SHP77 treated with DMSO at 0.1 percent for 48 hours (cell line): Measurements from ENCODE around the gene POLR1A.
"Not testable (repeated sequence)": the region's sequence is repeated elsewhere in the genome, so short reads cannot be mapped to it uniquely, and the experiment has no call there.

Experiments
- DNase-seq: peaks from one replicate; lab custom pipeline; 2025; lab: John Stamatoyannopoulos, UW

Gene POLR1A

DNA sequence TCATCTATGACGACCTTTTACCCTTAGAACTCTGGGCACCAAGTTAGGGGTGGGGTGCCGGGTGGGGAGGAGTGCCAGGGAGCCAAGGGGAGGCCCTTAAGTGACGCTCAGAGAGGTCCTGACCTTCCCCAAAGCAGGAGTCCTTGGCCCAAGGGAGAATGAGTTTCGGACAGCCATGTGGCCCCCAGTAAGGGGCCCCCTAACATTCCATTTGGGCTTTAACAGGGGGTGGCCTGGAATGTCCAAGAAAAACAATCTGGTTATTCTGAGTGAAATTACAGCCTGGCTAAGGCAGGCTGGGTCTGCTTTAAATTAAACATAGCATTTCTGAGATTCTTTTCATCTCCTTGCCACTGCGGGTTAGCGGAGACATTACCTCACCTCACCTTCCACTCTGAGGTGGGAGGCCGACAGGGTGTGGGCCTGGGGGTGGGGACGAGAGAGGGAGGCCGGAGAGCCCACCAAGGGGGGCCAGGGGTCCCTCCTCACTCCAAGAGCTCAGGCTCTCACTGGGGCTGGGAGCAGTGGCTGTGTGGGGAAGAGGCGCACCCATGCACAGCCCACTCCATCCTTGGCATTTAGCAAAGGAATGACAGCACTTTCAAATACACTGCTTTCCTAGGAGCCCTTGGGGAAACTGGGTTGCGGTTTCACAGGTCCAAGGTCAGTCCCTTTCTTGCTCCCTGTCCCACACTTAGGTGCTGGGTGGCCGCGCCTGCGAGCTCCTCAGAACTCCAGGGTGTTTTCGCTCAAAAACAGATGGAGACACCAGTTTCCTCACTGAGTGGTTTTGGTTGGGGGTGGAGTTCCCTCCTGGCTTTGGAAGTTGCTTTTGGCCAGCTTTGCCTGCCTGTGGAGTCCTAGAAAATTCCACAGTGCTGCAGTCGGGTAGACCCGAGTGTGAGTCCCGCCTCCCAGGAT lies 107.4 kb downstream of the POLR1A start:
- DNase-seq, result no peak

DNA sequence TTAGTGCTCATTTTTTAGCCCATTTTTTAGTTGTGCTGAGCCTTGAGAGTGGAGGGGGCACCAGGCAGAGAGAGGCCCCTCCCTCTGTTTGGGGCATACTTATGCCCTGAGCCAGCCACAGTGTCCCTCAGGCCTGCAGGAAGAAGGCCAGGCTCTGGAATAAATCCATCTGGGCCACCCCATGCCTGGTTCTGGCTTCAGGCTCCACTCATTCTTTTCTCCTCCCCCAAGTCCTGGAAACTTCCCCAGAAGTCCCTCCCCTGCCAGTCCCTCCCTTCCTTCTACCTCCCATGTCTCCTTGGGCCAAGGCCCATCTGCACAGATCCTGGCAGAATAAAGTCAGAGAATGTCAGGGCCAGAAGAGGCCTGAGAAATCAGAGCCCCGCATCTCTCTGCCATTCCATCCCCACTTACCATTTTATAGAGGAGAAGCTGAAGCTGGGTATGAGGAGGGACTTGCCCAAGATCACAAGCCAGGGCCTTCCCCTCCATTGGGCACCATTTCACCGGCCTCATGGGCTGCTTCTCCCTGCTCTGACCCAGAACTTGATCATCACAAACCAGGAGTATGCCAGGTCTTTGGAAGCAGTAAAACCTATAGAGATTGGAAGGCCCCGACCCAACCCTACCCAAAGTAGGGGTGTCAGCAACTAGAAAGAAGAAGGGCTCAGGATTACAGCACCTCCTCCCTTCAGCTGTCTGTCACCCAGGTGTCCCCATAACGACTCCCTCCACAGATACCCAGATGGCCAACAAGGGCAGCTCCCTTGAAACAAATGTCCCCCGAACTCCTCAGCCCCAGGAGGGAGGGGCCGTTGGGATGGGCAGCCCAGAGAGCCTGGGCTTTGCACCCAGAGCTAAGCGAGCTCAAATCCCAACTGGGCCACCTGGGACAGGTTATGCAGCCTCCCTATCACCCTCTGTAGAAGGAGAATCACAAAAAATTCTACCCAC lies 108.4 kb downstream of the POLR1A start:
- no peak for DNase-seq

DNA sequence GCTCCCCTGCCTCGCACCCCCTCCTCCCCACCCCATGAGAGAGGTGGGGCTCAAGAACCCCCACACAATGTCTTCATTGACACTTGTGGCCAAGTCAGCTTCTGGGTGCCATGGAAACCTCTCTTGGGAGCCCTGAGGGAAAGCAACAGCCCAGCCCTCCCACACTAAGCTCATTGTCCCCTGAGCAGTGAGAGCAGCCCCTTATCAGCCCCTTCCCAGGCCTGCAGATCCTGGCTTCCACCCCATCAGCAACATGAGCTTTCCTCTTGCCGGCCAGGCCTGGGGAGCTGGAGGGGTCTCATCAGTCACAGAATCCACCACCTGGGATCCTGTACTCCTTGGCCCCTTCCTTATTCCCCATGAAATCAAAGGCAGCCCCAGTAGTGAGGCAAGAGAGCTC lies 109.1 kb downstream of the POLR1A start:
- no peak for DNase-seq

DNA sequence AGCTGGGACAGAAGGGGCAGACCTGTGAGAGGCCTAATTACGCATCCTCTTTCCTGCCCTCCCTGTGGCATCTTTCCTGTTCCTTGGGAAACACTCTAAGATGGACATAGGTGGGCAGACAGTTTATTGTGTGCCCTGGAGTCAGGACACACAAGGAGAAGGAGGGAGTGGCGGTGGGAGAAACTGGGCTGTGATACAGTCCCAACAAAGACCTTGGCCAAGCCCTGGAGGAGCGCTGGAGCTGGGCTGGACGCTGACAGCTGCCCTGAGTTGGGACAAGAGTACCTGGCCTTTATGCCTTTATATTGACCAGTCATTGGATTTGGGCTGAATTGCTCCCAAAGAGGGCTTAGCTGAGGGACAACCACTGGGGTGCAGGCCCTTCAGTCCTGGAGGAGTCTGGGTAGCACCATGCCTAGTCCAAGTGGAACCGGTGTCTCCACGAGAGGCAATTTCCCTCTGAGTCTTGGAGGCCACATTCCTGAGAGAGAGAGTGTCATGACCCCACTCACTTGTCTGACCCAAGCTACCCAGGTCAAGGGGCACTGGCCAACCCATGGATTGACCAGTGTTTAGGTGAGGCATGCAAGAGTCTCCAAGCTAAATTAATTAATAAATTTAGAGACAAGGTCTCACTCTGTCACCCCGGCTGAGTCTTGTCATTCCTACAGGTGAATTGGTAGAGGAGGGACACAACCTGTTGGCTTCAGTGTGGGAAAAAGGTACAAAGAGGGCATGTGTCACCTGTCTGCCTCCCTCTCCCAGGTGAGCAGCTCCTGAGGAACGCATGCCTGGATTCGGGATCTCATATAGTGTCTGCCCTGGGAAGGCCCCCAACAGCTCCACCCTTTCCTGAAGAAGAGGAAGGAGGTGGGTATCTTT lies 109.8 kb downstream of the POLR1A start:
- DNase-seq, result no peak

DNA sequence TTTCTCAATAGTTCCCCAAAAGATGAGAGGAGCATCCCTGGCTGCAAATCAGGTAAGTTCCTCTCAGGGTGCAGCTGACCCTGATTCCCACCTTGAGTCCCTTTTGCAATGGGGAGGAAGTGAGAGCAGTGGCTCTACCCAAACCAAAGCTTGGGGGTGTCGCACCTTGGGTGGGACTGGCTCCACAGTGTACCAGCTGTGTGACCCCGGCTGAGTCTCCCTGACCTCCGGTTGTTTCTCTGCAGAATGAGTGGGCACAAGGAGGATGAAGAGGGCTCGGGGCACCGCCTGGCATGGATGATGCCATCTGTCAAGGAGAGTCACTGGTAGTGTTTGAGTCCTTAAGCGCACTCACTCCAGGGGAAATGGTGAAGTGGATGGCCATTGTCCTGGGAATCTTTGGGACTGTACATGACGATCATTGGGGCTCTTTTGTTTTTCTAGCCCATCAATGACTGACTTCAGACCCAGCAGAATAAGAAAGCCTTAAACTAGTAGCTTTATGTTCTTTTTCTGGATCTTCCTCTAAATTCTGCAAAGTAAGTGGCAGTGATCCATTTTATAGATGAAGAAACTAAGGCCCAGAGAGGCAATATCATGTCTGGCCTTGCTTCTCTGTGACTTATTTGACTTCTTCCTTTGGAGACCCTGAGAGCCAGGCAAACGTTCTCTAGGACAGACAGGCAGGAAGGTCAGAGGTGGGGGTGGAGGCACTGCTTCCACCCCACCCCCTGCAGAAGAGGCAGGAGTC lies 110.6 kb downstream of the POLR1A start:
- no peak for DNase-seq

DNA sequence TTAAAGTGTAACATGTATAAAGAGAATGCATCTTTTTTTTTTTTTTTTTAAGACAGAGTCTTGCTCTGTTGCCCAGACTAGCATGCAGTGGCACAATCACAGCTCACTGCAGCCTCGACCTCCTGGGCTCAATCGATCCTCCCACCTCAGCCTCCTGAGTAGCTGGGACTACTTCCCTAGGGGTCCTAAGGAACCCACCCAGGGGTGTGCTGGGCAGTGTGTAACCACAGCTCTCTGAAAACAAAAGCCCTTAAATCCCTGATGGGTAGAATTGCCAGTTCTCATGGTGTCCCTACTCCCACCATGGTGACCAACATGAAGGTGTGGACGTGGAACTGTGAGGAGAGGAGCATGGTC lies 111.3 kb downstream of the POLR1A start:
- DNase-seq, result no peak

DNA sequence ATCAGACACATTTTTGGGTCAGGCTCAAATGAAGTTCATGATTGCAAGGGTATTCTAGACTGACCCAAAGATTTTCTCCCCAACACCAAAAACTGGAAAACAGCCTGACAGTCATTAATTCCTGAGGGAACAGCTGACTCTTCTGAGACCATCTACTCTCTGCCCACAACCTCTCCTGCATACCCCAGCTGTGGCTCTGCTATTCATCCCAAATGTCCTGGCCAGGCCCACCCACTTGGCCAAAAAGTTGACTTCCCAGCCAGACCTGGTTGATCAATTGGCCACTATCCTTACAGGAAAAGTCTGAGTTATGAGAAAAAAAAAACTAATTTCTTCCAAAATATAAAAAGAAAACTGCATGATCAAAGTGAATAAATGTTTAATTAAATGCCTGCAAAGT lies 113.1 kb downstream of the POLR1A start:
- DNase-seq, result no peak

DNA sequence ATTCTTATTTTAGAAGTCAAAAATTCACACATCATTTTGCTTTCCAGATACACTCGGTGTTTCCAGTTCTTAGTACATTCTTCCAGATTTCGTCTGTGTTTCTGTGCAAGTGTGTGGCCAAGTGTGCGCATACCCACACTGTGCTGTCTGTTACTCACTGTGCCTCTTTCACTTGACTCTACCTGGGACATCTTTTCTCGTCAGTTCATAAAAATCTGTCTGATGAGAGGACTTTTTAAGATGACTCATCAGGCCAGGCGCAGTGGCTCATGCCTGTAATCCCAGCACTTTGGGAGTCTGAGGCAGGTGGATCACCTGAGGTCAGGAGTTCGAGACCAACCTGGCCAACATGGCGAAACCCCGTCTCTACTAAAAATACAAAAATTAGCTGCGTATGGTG lies 113.6 kb downstream of the POLR1A start:
- DNase-seq, result not testable (repeated sequence)

DNA sequence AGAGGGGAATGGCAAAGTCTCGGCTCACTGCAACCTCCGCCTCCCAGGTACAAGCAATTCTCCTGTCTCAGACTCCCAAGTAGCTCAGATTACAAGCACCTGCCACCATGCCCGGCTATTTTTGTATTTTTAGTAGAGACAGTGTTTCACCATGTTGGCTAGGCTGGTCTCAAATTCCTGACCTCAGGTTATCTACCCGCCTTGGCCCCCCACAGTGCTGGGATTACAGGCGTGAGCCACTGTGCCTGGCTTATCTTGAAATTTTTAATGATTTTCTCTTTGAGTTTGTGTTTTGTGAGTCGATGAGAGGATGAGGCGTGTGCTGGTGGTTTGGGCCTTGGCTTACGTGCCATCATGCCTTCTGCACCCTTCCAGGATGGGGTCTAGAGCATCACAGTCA lies 115.6 kb downstream of the POLR1A start:
- DNase-seq, result no peak

DNA sequence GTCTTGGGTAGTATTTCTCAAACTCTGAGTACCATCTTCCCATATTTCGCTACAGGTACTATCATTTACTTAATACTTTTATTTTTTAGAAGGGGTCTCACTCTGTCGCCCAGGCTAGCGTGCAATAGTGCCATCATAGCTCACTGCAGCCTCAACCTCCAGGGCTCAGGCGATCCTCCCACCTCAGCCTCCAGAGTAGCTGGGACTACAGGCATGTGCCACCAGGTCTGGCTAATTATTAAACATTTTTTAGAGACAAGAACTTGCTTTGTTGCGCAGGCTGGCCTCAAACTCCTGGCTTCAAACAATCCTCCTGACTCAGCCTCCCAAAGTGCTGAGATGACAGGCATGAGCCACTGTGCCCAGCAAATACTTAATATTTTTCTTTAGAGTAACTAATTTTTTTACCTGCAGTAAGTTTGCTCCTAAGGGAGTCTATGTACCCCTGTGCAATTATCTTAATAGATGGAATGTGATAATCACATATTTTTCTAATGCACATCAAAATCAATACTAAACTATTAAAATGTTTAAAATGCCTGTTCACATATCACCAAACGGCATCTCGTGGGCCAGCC lies 116.3 kb downstream of the POLR1A start:
- no peak for DNase-seq

DNA sequence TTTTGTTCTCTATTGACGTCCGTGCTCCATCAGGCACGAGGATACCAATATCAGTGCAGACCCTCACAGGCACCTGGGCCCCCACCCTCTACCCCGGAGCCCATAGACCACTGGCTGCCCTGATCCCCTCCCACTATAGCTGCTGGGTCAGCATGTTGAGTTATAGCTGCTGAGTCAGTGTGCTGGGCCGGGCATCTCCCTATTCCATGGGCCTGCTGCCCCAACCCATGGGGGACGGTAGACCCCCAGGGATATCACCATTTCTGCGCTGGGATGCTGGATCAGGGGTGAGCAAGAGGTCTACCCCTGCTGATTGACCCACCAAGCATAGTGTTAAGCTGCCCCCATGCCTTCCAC lies 116.8 kb downstream of the POLR1A start:
- DNase-seq, result no peak

DNA sequence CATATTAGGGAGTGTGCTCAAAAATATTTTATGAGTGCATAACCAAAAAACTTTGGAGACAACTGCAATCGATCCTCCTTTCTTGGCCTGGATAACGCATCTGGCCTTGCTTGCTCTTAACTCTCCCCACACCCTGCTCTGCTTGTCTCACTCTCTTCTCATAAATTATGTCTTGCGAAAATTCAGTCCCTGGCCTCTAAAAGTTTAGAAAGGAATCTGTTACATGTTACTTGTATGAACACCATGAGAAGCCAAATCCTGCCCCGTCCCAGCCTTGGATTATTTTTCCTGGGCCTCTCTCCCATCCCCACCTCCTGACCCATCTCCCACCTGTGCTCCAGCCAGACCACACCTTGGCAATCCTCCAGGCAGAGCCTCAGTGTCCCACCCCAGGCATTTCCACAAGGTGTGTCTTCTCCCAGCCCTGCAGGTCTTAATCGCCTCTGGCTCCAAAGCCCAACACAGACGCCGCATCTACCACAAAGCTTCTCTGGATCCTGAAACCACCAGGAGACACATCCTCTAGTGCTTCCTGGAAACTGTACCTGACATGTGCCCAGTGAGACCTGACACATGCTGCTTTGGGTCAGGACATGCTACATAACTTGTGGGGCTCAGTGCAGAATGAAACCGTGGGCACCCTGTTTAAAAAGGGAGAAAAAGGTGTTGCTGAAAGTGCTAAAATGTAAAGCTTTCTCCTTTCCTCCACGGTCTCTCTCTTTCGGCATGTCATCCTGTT lies 117.3 kb downstream of the POLR1A start:
- DNase-seq, result no peak

DNA sequence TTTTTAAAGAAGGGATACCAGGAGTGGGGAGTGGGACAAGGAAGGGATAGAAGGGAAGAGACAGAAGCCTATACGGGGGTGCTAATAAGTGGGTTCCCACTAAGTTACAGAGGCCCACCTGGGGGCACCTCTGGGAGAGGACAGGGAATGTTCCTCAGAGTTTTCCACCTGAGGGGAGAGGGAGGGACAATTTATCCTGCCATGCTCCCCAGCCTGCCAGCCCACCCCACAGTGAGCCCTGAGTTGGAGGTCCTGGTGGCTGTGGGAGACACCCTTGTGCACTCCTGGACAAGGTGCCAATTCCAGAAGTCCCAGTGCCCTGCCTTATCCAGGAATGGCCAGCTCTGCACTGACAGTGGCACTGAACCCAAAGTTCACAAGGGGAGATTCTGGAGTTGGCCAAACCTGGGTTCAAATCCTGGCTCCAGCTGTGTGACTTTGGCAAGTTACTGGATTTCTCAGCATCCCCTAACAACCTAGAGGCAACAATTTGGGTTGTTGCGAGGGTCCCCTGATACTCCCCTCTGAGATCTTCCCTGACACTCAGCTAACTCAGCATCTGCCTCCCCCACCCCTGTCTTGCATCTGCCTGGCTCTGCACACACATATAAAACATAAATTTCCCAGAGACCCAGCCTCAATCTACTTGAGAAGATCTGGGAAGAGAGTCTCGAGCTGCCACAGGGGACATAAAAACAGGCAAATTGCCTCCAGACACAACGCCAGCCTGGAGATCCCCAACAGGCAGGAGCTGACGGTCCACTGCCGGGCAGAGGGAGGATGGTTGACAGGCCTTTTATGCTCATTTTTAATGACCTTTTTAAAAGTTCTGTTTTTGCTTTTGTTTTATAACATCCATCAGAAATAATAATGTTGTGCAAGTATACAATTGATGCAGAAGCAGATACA lies 118.2 kb downstream of the POLR1A start:
- no peak for DNase-seq

DNA sequence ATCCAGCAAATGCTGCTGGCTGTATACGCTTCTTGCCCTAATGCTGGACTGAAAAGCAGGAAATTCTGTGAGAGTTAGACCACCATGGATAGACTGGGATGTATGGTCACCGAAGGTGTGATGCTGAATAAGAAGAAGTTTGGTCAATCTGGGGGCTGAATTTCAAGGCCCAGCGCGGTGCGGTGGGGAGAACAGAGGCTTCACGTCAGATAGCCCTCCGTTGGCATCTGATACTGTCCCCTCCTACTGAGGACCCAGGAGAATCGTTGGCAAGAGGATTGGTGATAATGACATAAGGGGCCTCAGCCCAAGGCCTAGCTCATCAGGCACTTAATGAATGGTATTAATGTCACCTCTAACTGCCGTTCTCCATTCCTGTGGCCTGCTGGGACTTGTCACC lies 119.6 kb downstream of the POLR1A start:
- DNase-seq, result no peak

DNA sequence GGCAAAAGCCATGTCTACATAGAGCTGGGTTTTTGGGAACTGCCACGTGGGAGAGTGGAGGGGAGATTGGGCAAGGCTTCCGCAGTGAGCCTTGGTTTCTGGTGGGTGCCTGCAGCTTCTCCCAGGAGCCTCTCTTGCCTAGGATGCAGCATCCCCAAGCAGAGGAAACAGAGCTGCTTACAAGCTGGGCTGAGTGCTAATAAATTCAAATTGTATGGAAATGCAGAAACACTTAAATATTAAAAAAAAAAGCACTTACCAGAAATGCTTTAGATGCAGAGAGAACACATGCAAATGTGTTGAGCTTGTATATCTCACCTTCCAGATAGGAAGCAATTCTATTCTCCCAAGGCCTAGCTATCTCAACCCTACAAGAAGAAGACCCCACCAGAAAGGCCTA lies 120.9 kb downstream of the POLR1A start:
- DNase-seq, result no peak

DNA sequence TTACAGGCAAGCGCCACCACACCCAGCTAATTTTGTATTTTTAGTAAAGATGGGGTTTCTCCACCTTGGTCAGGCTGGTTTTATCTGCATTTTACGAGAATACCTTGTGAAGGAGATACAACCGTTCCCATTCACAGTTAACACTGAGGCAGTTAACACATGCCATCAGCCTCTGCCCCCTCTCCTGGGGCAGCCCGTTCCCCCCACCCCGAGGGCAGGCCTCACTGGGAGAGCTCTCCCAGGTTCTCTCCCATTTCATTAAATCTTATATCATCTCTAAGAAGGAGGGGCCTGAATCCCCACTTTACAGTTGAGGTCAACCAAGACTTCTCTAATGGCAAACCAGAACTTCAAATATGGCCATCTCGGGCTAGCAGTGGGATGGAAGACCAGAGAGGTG lies 121.9 kb downstream of the POLR1A start:
- DNase-seq, result no peak

DNA sequence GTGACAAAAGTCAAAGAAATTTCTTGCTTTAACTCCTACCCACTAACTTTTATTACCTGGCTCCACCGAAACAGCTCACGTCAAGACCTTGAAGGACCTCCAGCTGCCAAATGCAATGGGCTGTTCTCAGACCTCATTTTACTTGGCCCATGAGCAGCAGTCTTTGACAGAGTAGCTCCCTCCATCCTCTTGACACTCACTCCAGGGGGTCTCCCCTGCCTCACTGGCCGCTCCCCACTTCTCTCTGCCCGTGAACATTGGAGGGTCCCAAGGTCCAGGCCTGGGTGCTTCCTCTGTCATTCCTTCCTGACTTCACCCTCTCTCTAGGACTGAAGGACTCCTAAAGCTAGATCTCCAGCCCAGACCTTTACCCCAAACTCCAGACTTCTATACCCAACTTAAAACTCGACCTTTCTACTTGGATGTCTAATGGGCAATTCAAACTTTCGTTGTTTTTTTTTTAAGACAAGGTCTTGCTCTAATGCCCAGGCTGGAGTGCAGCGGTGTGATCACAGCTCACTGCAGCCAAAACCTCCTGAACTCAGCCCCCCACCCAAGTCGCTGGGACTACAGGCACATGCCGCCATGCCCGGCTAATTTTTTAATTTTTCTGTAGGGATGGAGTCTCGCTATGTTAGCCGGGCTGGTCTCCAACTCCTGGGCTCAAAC lies 124.0 kb downstream of the POLR1A start:
- no peak for DNase-seq

DNA sequence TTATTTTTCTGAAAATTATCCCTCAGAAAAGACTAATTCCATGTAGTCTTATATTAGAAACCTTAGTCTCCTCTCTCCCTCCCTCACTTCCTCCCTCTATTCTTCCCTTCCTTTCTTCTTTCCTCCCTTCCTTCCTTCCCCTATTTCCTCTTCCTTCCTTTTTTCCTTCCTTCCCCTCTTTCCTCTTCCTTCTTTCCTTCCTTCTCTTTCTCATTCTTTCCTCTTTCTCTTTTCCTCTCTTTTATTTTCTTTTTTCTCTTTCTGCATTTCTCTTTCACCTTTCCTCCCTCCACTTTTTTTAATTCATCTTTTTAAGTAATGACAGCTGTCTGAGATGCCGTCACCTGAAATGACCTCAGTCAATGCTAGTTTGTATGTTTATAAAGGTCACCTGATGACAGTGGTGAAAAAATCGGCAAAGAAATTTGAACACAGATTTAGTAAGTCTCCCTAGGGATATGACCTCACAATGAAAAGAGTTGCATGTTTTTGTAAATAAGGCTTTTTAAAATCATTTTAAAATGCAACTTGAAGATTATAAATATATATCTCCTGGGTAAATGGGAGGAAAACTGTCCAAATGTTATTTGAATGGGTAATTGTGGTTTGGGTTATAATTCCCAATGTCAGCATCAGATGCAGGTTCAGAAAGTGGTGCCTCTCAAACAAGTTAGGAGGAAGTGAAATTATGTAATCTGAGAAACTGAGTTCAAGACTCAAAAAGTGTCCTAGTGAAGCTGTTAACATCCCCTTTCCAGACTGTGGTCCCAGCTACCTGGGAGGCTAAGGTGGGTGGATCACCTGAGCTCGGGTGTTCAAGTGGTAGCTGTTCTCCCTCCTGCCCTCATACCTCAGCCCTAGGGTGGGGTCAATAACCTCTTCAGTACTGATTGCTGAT lies 126.6 kb downstream of the POLR1A start:
- no peak for DNase-seq
